SKM-1 (cell line): Measurements from ENCODE around the gene IGFBP3.

ENCODE experiments used
- DNase-seq: peaks from one replicate; lab custom pipeline; 2025; ENCODE audit not compliant: unreplicated experiment; lab: John Stamatoyannopoulos, UW

Gene IGFBP3

GRCh38 chr7:45923290-45923689 lies 2.2 kb upstream of the IGFBP3 start:
- peak; percentile 14 for DNase-seq

DNA sequence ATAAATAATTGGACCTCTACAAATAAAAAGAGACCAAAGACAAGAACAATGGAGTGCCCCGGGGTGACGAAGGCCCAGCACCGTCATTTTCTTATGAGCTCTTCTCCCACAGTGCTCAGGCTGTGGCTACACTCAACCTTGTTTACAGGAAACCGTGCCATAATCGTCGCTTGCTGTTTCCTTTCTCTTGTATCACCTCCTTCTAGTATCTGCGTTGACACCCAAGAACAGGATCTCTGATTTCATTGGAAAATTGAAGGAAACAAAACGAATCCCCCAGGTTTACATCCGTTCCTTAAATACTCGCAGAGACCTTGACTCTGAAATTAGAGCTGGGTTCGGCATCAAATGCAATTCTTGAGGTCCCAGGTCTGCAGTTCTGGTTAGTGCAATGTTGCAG lies 1.7 kb upstream of the IGFBP3 start:
- DNase-seq, result no peak

GRCh38 chr7:45921699-45922519 lies 837 bp upstream of the IGFBP3 start:
- peak; percentile 20 for DNase-seq

DNA sequence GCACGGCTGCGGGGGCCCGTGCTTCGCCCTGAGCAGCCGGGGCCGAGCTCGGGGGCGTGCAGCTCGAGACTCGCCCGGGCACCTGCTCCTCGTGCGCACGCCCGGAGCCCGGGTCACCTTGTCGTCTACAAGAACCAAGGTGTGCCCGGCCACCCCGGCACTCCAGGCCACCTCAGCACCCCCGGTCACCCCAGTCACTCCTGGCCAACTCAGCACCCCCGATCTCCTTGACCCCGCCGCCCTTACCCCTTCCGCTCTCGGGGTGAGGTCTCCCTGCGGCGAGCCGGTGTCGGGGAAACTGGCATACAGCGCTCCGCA lies 268 bp upstream of the IGFBP3 start:
- no peak for DNase-seq

- no peak for DNase-seq
These were observed 1.0 kb downstream of the IGFBP3 start for GRCh38 chr7:45919993-45920459.

DNA sequence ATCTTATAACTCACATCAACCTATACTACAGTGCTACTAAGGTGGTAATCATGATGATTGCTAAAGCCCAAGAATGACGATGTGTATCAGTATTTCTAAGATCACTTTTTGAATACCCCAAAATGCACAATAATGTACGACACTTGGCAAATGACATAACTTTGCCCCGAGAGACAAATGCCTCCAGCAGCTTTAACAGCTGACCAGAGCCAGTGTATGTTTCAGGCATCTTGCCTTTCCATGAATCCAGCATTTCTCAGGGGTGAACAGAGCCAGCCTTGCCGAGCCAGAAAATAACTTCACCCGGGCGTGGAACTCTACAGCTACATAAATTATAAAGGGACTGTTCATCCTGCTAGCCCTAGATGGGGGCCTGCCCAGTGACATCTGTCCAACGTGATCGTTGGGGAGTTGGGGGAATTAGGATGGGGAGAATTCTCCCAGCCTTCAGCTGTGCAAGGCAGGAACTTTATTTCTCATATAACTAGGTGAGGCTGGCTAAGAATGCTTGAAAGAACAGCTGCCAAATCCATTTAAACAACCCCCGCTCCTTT lies 1.8 kb downstream of the IGFBP3 start:
- DNase-seq, result no peak

DNA sequence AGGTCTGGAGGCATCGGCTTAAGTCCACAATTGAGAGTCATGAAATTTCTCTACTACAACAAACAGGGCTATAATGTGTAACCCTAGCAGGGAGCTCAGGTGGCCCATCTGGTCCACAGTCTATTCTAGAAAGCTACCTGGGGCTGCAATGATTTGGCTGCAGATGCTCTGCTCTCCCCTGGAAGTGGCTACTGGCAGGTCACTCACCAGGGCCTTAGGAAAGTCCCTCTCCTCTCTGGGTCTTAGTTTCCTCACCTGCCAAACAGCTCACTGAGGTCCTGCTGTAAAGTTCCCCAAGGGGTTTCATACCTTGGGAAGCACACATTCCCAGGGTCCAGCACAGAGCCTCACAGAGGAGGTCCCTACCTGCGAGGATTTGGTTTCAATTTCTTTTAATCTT lies 2.5 kb downstream of the IGFBP3 start:
- no peak for DNase-seq

- DNase-seq, result peak; percentile 23
These were observed 3.4 kb downstream of the IGFBP3 start for GRCh38 chr7:45917658-45918057.

DNA sequence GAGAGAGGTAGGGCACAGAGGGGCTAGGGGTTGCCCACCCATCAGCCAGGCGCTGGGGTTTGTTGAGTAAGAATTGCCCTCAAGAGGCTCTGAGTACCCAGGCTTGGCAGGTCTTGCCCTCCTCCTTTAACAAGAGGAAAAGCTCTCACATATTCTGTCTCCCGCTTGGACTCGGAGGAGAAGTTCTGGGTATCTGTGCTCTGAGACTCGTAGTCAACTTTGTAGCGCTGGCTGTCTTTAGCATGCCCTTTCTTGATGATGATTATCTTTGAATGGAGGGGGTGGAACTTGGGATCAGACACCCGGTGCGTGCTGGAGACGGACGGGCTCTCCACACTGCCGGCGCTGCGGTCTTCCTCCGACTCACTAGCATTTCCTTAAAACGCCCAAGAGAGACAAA lies 4.0 kb downstream of the IGFBP3 start:
- no peak for DNase-seq

GRCh38 chr7:45915606-45916005 lies 5.5 kb downstream of the IGFBP3 start:
- DNase-seq, result no peak

- no peak for DNase-seq
These were observed 6.2 kb downstream of the IGFBP3 start for GRCh38 chr7:45914911-45915310.

GRCh38 chr7:45912972-45913371 lies 8.1 kb downstream of the IGFBP3 start:
- DNase-seq, result no peak

DNA sequence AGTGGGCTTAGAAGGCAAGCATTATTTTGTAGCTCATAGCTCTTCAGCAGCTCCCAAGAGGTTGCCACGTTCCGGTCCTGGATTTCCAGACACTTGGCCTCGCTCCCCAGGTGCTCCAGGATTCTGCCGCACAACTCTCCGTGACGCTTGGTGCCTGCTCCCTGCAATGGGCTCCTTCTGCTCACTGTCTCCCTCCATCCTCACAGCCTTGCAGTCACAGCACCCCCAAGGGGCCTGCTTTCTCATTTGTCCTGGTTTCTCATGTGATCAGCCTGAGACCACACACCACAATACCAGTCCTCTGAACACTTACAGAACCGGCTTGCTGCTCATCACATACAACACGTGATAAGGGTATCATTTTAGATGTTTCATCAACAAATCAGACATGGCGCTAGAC lies 9.8 kb downstream of the IGFBP3 start:
- DNase-seq, result no peak

- DNase-seq, result no peak
These were observed 10.2 kb downstream of the IGFBP3 start for GRCh38 chr7:45910855-45911254.

GRCh38 chr7:45909561-45909960 lies 11.5 kb downstream of the IGFBP3 start:
- DNase-seq, result no peak

DNA sequence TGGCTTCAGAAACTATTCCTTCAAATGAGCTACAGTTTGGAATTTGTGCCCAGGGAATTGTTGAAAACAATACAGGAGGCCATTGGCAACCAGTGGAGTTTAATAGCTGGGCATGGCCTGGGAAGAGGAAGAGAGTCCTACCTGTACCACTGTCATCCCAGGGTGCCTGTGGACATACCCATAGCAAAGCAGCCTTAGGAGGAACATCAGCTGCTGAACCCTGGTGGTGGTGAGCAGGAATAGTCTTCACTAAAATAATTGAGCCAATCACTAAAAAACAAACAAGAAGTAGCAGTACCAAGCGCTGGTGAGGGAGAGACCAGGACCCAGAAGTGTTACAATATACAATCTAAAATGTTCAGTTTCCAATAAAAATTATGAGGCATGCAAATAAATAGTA lies 18.3 kb downstream of the IGFBP3 start:
- DNase-seq, result no peak

GRCh38 chr7:45901566-45901965 lies 19.5 kb downstream of the IGFBP3 start:
- no peak for DNase-seq

DNA sequence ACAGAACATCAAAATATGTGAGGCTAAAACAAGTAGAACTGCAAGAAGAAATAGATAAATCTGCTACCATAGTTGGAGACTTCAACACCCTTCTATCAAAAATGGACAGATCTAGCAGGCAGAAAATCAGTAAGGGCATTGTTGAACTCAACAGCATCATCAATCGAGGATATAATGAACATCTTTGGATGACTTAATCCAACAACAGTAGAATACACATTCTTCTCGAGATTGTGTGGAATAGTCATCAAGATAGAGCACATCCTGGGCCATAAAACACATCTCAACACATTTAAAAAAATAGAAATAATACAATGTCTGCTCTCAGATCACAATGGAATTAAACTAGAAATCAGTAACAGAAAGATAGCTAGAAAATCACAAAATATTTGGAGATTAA lies 22.9 kb downstream of the IGFBP3 start:
- DNase-seq, result no peak

DNA sequence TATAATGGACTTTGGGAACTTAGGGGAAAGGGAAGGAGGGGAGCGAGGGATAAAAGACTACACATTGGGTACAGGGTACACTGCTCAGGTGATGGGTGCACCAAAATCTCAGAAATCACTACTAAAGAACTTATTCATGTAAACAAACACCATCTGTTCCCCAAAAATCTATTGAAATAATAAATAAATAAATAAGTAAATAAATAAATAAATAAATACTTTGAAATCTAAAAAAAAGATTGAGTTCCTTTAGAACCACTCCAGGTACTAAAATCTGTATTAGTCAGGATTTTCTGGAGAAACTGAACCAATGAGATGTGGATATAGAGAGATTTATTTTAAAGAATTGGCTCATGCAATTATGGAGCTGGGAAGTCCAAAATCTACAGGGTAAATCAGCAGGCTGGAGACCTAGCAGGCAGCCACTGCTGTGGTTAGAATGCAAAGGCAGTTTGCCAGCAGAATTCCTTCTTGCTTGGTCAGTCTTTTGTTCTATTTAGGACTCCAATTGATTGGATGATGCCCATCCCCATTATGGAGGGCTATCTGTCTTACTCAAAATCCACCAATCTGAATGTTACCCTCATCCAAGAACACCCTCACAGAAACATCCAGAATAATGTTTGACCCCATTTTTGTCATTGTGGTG lies 23.9 kb downstream of the IGFBP3 start:
- no peak for DNase-seq

DNA sequence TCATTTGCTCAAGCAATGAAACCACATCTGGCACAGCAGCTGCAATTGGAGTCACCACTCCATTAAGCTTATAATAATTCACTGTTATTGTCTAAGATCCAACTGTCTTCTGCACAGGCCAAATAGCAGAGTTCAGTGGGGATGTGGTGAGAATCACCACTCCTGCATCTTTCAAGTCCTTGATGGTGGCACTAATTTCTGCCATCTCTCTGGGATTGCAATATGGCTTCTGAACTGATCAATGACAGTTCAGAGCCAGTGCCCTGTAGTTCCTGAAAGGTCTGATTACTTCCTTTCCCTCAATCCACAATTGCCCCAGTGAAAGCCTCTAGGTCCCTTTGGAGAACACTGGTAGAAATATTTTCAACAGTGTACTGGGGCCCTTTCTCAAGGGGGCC lies 26.4 kb downstream of the IGFBP3 start:
- DNase-seq, result no peak

DNA sequence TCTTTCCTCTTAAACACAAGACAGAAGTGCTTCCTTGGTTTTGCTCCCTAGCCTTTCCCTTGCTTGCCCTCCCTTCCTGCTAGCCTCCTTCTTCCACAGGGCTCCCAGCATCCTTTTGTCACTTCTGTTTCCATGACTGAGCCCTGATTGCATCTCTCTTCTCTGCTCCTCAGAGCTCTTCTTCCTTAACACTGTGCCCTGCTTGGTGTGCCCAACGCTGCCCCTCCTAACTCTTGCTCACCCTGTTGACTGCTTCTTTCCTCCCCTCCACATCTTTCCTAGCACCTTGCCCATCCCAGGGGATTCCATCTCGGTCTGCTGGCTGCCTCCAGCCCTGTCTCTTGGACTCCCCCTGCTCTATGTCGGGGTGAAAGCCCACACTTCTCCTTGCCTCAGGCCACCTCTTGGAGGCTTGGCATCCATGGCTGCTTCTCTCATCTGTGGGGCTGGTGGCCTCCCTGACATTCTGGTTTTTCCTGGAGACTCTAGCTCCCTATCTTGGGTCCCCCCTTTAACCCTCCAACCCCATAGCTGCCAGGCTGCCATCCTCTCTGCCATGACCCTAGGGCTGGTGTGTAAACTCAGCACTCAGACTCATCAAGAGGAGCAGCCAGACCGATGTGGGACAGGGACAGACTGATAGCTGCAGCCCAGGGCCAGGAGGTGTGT lies 26.9 kb downstream of the IGFBP3 start:
- no peak for DNase-seq
